Heart right ventricle (tissue), 16 donors: ENCODE data around the gene ITSN2. TPM values are rescaled to one million over a fixed set of nuclear protein-coding genes. Genes with fewer than 3 reads are reported as not detected.
A peak's percentile ranks its signal among the peaks of the same experiment; 100 is the strongest.

Experiments
- ATAC-seq, 8 donors: fragments of 200-7000 bp; cut with Tn5 transposase; one replicate each; pipeline ENCODE4 v1.9.1; 2020; ENCODE audit warnings: mild to moderate bottlenecking in 8 of 8, moderate library complexity in 8 of 8, moderate number of reproducible peaks in 1 of 8
- DNase-seq, 2 donors: peaks; one replicate each; pipeline ENCODE4 v3.0.0-alpha.2; 2020
- H3K27ac ChIP-seq, 10 donors: fragments of 200-600 bp; sonication (generic) in 2 of 10; one replicate each; pipeline versions ENCODE4 v1.5.0 to v1.8.0; 2020 to 2022; ENCODE audit warnings: mild to moderate bottlenecking in 3 of 10
- H3K27me3 ChIP-seq, 7 donors: fragments of 200-600 bp; one replicate each; pipeline ENCODE4 v1.8.0; 2021 to 2022; ENCODE audit warnings: mild to moderate bottlenecking in 2 of 7
- H3K36me3 ChIP-seq, 9 donors: fragments of 200-600 bp; sonication (generic) in 1 of 9; one replicate each; pipeline versions ENCODE4 v1.5.0 to v1.8.0; 2020 to 2022; ENCODE audit warnings: mild to moderate bottlenecking in 2 of 9
- H3K4me1 ChIP-seq, 9 donors: fragments of 200-600 bp; sonication (generic) in 1 of 9; one replicate each; pipeline versions ENCODE4 v1.5.0 to v1.8.0; 2020 to 2022; ENCODE audit warnings: mild to moderate bottlenecking in 4 of 9
- H3K4me3 ChIP-seq, 10 donors: fragments of 200-600 bp; sonication (generic) in 2 of 10; one replicate each; pipeline versions ENCODE4 v1.5.0 to v1.8.0; 2020 to 2022; ENCODE audit warnings: mild to moderate bottlenecking in 7 of 10, moderate library complexity in 2 of 10
- H3K9me3 ChIP-seq, 11 donors: fragments of 200-600 bp in 10 of 11; sonication (generic) in 2 of 11; one replicate each; pipeline versions ENCODE4 v1.5.0 to v1.8.0; 2013 to 2022; ENCODE audit warnings: mild to moderate bottlenecking in 2 of 11, control low read depth in 1 of 11, moderate library complexity in 1 of 11
- WGBS, 2 donors: extraction: QIAGEN DNeasy Blood & Tissue Kit; methylation state at CpG; one replicate each; pipeline ENCODE4 v1.1.7; 2013; ENCODE audit warnings: inconsistent platforms in 1 of 2; 5-methylcytosine and 5-hydroxymethylcytosine counted together
- intact Hi-C, 10 donors: fragments of 100-400 bp; cut with DNase I; formaldehyde crosslinking; loops; one replicate each; pipeline versions ENCODE4 v1.11.1 to v1.14.2; 2022
- polyA plus RNA-seq, 2 donors: library from polyadenylated mRNA; stranded (reverse); fragments of 200-250 nt; gene quantifications; one replicate each; pipeline ENCODE4 v1.2.3, GENCODE V29; 2013
- total RNA-seq, 10 donors: library from RNA; stranded (reverse); fragmentation: NEBNext Ultra II Directional in 3 of 10; extraction: Animal tissue kit (Norgen Biotek cat#: 25700) in 3 of 10; gene quantifications; one replicate each; pipeline versions ENCODE4 v1.2.1 to v1.2.4, GENCODE V29; 2021 to 2023
- TF ChIP-seq, protein P1 (sequence below), 9 donors: fragments of 200-600 bp; sonication (generic) in 2 of 9; IDR thresholded peaks; one replicate each; pipeline versions ENCODE4 v1.5.0 to v1.8.0; 2021 to 2022; ENCODE audit warnings: antibody characterized with exemption in 9 of 9, mild to moderate bottlenecking in 5 of 9, moderate library complexity in 1 of 9
- donor health status: Arrhythmogenic right ventricular cardiomyopathy.
- donor health status: ischemic (EF 13 %, LVEDD 7.1; RV severe dilation, severe dysfunction).
- donor health status: healthy with polysubstance abuse.
- donor health status: DM: no; HTN: yes; CAD: no.
- donor health status: DM: no; HTN: no; CAD: no.
- donor health status: ischemic (EF 25% LVEDD 6.9; RV normal size, moderate dysfunction).
- donor health status: ischemic (EF 25% LVEDD 5.7; RV mildly dilated, moderate dysfunction).
- donor health status: healthy.
- donor health status: DM: yes; HTN: yes; CAD: no.
- donor health status: Ischemic cardiomyopathy.
- donor health status: ischemic (EF 35%, LVEDD 5.7; RV mildly dilated, moderate dysfunction).
- donor health status: nonischemic (EF 11% LVEDD 7.7; RV severe dilation, severe dysfunction).
- donor health status: DM: yes; HTN: yes; CAD: no.
- donor health status: PGD.
- donor health status: ischemic (EF 29% LVEDD 5.4; RV normal size, mild dysfunction).
- donor health status: nonischemic (EF 23%, LVEDD 6.1; RV moderate dilation, normal function).

The ITSN2 gene
- total and polyA plus RNA-seq, 12 donors: 16.8 to 49.8 (median 38.2) TPM

DNA sequence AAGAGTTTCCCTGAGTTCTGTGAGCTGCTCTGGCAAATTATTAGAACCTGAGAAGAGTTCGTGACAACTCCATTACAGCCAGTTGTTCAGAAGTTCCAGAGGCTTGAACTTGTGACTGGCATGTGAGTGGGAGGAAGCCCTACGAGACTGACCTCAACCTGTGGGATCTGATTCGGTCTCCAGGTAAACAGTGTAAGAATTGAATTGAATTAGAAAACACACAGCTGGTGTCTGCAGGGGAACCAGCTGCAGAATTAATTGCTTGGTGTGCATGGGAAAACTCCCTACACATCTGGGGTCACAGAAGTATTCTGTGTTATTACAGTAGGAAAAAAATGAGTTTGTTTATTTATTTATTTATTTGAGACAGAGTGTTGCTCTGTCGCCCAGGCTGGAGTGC lies 14.0 kb upstream of the ITSN2 start:
- intact Hi-C loops: loop anchor here in 1 of 10 donors (10.0 kb wide), 1 partner anchor 70 kb away; no protein-coding TSS in a partner anchor
- no peak for ATAC-seq
- Histone ChIP-seq H3K27ac (no peak overlapping the region), H3K4me3 (no peak overlapping the region), H3K27me3 (peaks cover 0 to 3% (median 0%) of the 10 kb centered on the region in 7 donors), H3K4me1 (no peaks in the 10 kb centered on the region), H3K36me3 (no peaks in the 10 kb centered on the region), H3K9me3 (no peaks in the 10 kb centered on the region)
- TF ChIP-seq, protein P1, sequence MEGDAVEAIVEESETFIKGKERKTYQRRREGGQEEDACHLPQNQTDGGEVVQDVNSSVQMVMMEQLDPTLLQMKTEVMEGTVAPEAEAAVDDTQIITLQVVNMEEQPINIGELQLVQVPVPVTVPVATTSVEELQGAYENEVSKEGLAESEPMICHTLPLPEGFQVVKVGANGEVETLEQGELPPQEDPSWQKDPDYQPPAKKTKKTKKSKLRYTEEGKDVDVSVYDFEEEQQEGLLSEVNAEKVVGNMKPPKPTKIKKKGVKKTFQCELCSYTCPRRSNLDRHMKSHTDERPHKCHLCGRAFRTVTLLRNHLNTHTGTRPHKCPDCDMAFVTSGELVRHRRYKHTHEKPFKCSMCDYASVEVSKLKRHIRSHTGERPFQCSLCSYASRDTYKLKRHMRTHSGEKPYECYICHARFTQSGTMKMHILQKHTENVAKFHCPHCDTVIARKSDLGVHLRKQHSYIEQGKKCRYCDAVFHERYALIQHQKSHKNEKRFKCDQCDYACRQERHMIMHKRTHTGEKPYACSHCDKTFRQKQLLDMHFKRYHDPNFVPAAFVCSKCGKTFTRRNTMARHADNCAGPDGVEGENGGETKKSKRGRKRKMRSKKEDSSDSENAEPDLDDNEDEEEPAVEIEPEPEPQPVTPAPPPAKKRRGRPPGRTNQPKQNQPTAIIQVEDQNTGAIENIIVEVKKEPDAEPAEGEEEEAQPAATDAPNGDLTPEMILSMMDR (IDR thresholded peaks at IDR 0.05): no peak
- 52 to 54% methylated on average over 3 of the region's 4 CpGs for WGBS, 2 donors
- DNase-seq: no peak

DNA sequence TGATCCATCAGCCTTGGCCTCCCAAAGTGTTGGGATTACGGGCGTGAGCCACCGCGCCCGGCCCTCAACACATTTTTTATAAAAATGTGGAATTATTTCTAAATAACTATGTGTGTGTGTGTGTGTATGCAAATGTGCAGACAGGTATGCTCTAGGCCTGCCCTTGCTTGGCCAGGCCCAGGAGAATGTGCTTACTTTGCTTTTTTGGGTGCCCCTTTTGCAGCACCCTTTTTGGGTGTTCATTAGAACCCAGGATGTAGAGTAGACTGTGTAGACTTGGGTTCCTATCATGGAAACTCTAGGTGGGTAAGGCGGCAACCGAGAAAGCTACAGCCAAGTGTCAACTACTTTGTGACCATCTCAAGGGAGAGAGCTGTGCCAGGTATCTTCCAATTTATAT lies 11.7 kb upstream of the ITSN2 start:
- H3K27ac ChIP-seq: no peak overlapping the region
- ATAC-seq (no peak), DNase-seq (no peak)
- no peaks in the 10 kb centered on the region for H3K27me3 ChIP-seq
- 83 to 86% methylated on average over 7 of the region's 7 CpGs for WGBS, 2 donors
- no peaks in the 10 kb centered on the region for H3K4me1 ChIP-seq
- TF ChIP-seq, protein P1 (IDR thresholded peaks at IDR 0.05): no peak
- H3K4me3 ChIP-seq: no peak overlapping the region
- intact Hi-C loops: loop anchor here in 1 of 10 donors (10.0 kb wide), 1 partner anchor 67 kb away; no protein-coding TSS in a partner anchor
- H3K9me3 ChIP-seq: no peaks in the 10 kb centered on the region
- H3K36me3 ChIP-seq: no peaks in the 10 kb centered on the region

DNA sequence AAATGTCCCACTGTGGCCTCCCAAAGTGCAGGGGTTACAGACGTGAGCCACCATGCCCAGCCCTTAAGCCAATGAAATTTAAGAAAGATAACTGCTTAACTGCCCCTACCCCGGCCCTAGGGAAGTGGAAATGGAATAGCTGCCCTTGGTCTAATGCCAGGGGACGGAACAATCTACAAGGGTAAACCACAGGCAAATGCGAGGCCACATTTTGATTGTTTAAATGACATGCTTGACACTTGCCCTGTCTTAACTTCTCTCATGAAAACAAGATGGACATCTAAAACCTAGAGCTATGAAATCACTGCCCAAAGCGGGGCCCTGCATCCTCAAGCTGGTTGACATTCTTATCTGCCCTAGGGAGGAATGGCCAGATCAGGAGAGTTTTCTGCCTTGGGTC lies 5.5 kb upstream of the ITSN2 start:
- Histone ChIP-seq H3K27me3 (no peaks in the 10 kb centered on the region), H3K4me1 (peaks cover 8 to 33% (median 21%) of the 10 kb centered on the region in 9 donors), H3K4me3 (no peak overlapping the region), H3K9me3 (no peaks in the 10 kb centered on the region), H3K36me3 (no peaks in the 10 kb centered on the region), H3K27ac (peak overlapping the region in 3 of 10 donors; percentile 34 to 75 (median 41))
- 13 to 23% methylated on average over 5 of the region's 5 CpGs for WGBS, 2 donors
- intact Hi-C loops: loop anchor here in 4 of 10 donors (5.0 to 10.0 kb wide), 3 partner anchors 51 to 64 kb away; no protein-coding TSS in a partner anchor
- DNase-seq (no peak), ATAC-seq (peak in 2 of 8 donors; percentile 10 to 27)
- TF ChIP-seq, protein P1 (IDR thresholded peaks at IDR 0.05): no peak

DNA sequence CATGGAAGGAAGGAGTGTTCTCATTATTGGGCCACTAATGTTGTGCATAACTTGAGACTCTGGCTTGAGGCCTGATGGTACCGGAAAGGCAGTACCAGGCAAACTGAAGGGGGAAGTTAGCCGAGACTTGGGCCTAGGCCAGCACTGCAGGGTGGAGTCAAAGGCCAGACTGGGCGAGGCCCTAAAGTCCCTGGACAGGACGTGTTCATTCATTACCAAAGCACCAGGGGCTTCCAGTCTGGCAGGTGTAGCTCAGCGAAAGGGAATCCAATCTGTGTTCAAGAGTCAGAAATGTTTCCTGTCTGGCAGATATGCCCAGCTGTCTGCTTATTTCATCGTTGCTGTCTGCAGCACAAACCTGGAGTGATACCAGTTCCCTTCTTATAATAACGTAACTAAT lies 4.7 kb upstream of the ITSN2 start:
- Histone ChIP-seq H3K4me1 (peaks cover 8 to 35% (median 23%) of the 10 kb centered on the region in 9 donors), H3K27ac (peak overlapping the region; percentile 0 to 75 (median 38)), H3K4me3 (peak overlapping the region in 1 of 10 donors; percentile 11), H3K9me3 (no peaks in the 10 kb centered on the region), H3K27me3 (no peaks in the 10 kb centered on the region), H3K36me3 (no peaks in the 10 kb centered on the region)
- TF ChIP-seq, protein P1 (IDR thresholded peaks at IDR 0.05): no peak
- ATAC-seq (peak; percentile 59 to 89 (median 77)), DNase-seq (peak; percentile 82 to 83)
- intact Hi-C loops: loop anchor here in 4 of 10 donors (5.0 to 10.0 kb wide), 3 partner anchors 50 to 63 kb away; no protein-coding TSS in a partner anchor
- WGBS, 2 donors: 13 to 14% methylated on average over 7 of the region's 7 CpGs
